NCI-H1105 (cell line): ENCODE results near the gene PHF19.

ENCODE experiments used
- DNase-seq: peaks from one replicate; lab custom pipeline; 2025; lab: John Stamatoyannopoulos, UW

PHF19 gene

DNA sequence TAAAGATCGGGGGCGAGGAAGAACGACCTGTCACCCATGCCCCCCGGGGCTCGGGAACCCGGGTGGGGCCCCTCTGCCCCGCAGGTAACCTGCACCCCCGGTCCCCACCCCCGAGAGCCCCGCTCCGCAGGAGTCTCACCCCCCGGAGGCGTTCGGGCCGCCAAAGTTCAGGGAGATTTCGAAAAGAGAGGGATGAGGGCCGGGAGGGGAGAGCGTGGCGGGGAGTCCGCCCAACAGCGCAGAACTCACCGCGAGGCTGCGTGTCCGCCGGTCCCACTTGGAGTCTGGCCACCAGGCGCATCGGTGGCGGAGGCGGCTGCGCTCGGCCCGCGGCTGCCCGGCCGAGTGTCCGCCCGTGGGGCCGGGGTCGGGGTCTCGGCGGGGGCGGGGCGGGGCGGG lies at the start of gene PHF19:
Gene PHF19, minus strand, starts transcription at position 347 of the 399 bp plus-strand sequence. CDS start 2,447 bp downstream, outside the sequence.
- no peak for DNase-seq

GRCh38 chr9:120926397-120926928 lies 49.5 kb upstream of the PHF19 start, which contains the start of gene TRAF1:
Gene TRAF1, minus strand, starts transcription at chr9:120926796. Its CDS starts 721 bp downstream, at chr9:120926075.
- DNase-seq: no peak

DNA sequence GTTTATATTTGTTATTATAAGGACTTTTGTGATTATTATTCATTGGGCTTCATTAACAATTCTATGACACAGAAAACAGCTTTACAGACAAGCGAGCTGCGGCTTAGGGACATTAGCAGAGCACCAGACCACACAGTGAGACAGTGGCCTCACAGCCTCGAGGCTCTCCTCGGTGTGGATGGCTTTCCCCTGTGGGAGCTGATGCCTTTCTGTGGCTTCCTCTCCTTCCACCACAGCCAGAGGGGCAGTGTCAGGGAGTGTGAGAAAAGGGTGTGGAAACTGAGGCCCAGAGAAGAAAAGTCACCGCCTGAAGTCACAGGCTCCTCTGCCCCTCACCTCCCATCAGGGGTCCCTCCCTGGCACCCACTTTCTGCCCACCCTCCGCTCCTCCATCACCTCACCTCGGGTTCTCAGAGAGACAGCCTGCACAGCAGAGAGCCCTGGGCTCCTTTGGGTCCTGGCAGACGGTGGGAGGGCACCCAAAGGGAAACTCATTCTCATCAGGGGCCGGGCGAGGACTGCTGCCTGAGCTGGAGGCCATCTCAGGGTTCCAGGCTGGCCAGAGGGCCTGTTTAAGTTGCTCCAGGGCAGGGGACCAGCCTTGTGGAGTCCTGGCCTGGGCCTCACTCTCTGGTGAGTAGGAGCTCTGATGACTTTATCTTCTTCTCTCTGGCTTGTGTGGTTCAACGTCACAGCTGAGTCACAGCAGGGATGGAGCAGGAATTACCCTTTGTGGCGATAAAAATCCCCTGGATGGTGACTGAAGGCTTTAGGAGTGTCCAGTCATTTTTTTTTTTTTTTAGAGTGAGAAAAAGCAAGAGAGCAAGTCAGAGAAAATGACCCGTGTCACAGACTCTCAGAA lies 48.8 kb upstream of the PHF19 start:
- DNase-seq: no peak

DNA sequence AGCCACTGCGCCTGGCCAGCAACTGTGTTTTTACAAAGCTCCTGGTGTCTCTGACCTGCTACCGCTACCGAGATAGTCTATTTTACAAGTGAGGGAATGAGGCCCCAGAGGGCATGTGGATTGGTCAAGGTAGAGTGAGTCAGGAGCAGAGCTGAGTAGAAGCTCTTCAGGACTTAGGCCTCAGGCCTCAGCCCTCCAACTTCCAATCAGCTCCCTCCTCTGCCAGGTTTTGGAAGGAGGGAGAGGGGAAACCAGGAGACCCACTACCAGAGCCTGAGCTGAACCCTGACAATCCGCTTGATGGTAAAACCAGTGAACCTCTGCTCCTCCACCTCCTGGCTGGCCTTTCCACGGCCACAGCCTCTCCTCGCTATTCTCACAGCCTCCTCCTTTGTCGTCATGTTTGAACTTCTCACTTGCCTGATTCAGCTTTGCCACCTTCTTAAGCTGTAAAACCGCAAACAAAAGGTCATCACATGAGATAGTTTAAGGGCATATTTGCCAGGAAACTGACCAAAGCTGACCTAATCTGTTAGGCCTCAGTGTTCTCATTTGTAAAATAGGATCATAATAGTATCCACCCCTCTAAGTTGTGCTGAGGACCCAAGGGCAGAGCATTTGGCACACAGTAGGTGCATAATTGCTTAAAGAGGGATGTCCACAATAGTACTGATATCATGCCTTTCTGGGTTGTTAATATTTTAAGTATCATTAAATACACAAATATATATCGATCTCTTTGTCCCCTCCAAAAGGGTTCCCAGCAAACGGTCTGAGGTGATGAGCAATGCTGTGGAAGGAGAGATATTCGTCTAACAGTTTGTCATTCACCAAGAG lies 47.9 kb upstream of the PHF19 start:
- DNase-seq: no peak

DNA sequence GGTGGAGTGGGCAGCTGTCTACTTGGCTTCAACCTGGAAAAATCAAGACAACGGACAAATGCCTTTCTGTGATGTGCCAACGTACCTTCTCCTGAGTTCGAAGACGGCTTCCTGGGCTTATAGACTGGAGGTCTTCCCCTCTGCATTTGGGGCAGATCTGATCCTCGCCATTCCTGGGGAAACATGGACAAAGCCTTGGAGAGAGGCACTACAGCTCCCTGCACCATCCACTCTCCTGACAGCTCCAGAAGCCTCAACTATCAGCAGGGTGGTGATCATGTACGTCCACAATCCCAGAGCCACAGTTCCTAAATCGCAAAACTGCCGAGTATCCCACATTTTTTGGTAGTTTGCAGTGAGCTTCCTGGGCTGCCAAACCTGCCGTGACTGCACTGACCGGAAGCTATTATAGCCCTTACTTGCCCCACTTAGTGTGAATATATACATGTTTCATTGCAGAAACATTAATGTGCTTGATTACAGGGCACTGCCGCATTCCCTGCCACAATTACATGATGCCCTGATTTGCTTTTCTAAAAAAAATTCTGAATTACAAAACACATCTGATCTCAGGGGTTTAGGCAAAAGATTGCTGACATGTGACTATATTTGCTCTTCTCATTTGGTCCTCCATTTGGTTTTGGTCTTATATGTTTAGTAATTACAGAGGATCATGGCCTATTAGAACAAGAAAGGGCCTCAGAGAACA lies 46.8 kb upstream of the PHF19 start:
- no peak for DNase-seq

- no peak for DNase-seq
Measured at GRCh38 chr9:120922404-120923195, 45.6 kb upstream of the PHF19 start.

GRCh38 chr9:120921661-120922181 lies 44.7 kb upstream of the PHF19 start:
- no peak for DNase-seq

- DNase-seq: no peak
Measured at GRCh38 chr9:120920806-120921178, 43.8 kb upstream of the PHF19 start.

DNA sequence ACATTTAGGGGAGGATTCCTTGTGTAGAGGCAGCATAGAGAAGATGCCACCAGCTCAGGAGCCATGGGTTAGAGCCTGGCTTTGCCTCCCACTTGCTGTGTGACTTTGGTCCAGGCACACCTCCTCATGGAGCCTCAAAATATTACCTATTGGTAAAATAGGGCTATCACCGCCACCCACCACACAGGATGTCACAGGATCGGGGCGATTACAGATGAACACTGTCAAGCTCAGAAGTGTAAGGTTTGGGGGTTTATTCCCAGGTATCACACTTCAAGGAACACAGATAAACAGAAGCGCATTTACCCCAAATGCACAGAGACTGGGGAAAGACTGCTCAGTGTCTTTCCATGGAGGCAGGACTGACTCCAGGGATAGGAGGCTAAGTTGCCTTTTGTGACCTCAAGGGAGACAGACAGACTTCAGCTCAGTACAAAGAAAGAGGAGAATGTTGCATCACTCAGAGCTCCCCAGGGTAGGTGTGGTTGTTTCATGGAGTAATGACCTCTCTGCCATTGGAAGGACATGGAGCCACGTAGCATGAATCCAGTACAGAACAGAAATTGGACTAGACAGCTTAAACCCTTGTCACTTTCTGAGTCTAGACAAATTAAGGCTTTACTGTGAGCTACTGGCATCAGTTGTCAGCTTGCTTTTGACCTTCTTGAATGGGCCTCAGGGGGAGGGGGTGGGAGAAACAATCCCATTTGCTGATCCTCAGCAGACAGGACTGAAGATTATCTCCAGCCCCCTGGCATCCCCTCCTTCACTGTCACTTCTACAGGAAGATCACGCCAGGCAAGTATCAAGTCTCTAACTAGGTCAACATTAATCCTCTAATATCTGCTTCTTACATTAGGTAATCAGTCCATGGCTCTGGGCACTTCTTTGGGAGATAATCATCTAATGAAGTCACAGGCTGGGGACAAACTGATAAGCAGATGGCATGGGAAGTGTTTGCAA lies 43.1 kb upstream of the PHF19 start:
- no peak for DNase-seq

DNA sequence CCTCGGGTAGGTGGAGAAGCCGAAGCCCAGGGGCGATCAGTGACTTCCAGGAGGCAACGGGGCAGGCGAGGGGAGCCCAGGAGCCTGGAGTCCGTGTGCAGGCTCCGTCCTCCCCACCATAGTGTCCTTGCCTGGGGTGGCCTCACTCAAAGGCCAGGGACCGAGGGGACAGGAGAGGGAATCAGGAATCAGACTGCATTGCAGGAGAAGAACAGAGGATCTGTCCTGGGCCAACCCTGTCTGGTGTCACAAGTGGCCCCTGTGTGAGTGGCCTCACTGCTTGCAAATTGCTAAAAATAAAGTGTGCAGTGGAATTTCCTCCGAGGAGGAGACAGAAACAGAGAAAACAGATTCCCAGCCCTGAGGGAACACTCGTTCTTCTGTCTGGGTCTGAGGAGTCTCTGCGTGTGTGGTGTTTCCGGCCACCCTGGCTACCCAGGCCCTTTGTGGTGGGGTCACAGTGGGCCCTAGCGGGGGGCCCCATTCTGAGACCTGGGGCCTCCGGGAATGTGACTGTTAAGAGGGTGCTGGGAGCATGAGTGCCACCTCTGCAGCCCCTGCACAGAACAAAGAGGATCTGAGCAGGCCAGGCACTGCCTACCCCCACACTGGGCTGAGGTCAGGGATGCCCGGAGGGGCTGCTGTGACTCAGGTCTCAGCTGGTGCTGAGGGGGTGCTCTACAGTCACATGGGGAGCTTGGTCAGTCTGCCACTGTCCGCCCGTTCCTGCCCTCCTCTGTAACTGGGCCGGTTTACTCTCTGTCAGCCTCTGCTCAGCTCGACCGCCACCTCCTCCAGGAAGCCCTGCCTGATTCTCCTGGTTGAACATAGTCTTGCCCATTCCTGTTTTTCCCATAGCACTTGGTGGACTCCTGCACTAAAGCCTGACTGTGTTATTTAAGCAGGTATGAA lies 42.2 kb upstream of the PHF19 start:
- DNase-seq: no peak

DNA sequence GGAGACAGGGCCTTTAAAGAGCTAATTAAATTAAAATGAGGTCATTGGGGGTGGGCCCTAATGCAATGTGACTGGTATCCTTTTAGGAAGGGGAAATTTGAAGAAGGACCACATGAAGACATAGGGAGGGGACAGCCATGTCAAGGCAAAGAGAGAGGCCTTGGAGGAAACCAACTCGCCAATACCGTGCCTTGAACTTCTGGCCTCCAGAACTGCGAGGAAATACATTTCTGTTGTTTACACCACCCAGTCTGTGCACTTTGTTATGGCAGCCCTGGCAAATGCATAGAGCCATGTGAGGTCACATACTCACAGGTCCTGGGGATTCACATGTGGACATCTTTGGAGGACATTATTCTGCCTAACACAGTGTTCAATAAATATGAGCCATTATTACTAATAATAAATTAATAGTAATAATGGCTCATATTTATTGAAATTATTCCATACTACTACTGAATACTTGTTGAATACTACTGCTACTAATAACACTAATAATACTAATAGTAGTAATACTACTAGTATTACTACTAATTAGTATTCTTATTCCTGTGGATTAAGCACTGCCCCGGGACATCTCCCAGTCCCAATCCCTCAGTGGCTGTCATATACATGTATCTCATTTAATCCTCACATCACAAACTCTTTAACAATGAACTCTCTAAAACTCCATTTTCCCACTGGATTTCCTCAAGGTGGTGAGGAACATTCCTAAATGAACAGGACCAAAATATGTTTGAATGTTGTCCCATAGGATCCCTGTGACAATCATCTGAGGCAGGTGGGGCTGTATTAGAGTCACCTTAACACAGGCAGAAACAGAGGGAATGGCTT lies 41.2 kb upstream of the PHF19 start:
- no peak for DNase-seq

DNA sequence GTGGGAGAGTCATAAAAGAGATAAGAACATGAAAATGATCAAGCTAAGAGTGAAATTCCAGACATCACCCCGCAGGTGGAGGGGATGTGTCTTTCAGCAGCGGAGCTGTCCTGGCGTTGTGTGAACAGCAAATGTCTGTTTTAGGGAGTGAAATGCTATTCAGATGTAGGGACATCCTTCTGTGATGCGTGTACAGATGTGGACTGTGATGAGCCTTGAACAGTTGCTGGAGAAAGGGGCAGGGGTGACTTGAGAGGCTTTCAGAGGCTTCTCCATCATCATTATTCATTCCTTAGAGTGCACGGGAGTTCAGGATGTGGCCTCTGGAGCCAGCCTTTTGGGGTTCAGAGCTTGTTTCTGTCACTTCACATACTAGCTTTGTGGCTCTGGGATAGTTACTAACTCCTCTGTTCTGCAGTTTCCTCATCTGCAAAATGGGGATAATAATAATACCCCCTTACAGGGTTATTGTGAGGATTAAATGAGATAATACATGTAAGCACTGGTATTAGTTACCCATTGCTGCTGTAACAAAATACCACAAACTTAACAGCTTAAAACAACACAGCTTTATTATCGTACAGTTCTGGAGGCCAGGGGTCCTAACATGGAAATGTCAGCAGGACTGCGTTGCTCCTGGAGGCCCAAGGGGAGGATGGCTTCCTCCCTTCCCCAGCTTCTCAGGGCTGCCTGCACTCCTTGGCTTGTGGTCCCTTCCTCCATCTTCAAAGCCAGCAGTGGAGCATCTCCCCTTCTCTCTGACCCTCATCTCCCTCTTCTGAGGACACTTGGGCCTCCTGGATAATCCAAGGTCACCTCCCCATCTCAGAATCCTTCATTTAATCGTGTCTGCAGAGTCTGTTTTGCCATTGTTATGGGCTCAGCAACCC lies 40.2 kb upstream of the PHF19 start:
- no peak for DNase-seq

DNA sequence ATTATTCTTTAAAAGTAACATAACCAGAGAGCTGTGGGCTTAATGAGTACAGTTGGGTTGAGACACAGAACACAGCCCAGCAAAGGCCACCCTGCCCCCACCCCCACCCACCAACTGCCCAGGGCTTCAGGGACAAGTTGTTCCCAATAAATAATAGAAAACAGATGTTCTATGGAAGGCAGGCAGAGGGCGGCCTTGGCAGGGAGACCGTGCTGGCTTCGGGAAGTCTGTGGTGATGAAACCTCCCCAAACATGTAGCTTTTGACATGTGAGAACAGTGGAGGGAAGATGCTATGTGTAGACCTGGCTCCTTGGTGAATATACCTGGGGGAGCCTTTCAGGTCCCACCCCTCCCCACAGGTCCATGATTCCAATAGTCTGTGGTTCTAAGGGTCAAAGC lies 39.6 kb upstream of the PHF19 start:
- no peak for DNase-seq

DNA sequence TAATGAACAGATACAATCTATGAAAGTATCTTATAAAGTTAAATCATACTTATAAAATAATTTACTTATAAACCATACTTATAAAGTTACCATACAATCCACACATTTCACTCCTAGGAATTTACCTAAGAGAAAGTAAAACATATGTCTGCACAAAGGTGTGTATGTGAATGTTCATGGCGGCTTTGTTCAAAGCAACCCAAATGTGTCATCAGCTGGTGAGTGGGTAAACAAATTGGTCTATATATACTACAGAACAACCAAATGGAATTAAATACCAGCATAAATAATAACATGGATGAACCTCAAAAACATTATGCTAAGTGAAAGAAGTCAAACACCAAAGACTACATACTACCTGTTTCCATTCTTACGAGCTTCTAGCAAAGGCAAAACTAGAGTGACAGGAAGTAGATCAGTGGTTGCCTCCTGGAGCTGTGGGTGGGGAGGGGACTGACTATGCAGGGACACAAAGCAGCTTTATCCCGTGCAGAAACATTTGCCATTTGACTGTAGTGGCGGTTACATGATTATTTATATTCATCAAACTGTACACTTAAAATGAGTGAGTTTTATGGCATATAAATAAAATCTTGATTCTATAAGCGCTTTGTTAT lies 39.0 kb upstream of the PHF19 start:
- DNase-seq: no peak

DNA sequence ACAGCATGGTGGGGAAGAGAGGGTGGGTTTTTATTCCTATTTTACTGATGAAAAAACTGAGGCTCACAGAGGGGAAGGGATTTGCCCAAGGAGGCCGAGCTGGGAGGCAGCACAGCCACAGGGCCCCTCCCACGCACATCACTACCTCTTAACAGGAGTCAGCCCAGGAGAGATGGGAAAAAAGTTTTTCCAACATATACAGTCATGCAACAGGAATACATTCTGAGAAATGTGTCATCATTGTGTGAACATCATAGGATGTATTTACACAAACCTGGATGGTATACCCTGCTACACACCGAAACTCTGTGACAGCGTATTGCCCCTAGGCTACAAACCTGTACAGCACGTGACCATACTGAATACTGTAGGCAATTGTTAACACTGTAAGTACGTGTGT lies 38.0 kb upstream of the PHF19 start:
- DNase-seq: no peak

DNA sequence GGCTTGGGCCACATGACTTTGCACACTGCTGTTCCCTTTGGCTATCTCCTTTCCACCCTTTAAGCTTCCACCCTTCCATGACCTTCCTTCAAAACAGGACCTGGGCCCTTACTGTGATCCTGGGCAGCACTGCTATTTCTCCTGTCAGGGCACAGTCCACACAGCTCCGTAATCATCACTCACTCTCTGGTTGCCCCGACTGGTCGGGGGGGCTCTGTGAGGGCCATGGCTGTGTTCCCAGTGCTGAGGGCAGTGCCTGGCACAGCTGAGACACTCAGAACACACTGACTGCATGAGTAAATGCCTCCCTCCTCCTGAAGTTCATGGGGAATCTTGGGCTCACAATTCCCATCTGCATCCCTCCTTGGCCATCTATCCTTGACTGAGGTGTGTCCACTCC lies 37.4 kb upstream of the PHF19 start:
- DNase-seq: no peak
